SU-DHL-6 (cell line): ENCODE results near the gene MMP11.

Source experiments
- H2AFZ ChIP-seq: fragments of 200-600 bp; sonication (generic); 2 replicates; pipeline ENCODE4 v1.6.1; 2014; ENCODE audit warnings: low read depth, mild to moderate bottlenecking, moderate library complexity, mixed read lengths, antibody characterized with exemption, low read length; ENCODE audit not compliant: severe bottlenecking
- H3F3A ChIP-seq: fragments of 200-600 bp; shearing (Covaris generic); 2 replicates; pipeline ENCODE4 v1.6.0; 2016; ENCODE audit warnings: antibody characterized with exemption, mild to moderate bottlenecking; ENCODE audit not compliant: insufficient read depth
- H3K27ac ChIP-seq: fragments of 200-600 bp; sonication (generic); 2 replicates; pipeline ENCODE4 v1.5.1; 2016; ENCODE audit warnings: low read depth, mild to moderate bottlenecking, low read length, moderate library complexity, mixed read lengths
- H3K27me3 ChIP-seq: fragments of 200-600 bp; sonication (generic), shearing (Covaris generic); 2 replicates; pipeline ENCODE4 v1.6.0; 2014; ENCODE audit warnings: mild to moderate bottlenecking, low read length
- H3K36me3 ChIP-seq: fragments of 200-600 bp; sonication (generic); 2 replicates; pipeline ENCODE4 v1.6.1; 2014; ENCODE audit warnings: mild to moderate bottlenecking, low read length, mixed read lengths
- H3K4me2 ChIP-seq: fragments of 300-600, 200-600 bp; shearing (Covaris generic), sonication (generic); 2 replicates; pipeline ENCODE4 v1.6.0; 2014; ENCODE audit warnings: low read length, low read depth, mild to moderate bottlenecking; ENCODE audit not compliant: poor library complexity, severe bottlenecking
- H3K4me3 ChIP-seq: fragments of 200-600 bp; sonication (generic); 2 replicates; pipeline ENCODE4 v1.5.1; 2014; ENCODE audit warnings: antibody characterized with exemption, low read length, mild to moderate bottlenecking, mixed read lengths; ENCODE audit not compliant: insufficient read depth, poor library complexity, severe bottlenecking
- H3K79me2 ChIP-seq: fragments of 200-600 bp; sonication (generic); 2 replicates; pipeline ENCODE4 v1.6.1; 2014; ENCODE audit warnings: mild to moderate bottlenecking, low read length, moderate library complexity; ENCODE audit not compliant: insufficient read depth
- H3K9ac ChIP-seq: fragments of 200-600 bp; sonication (generic); 2 replicates; pipeline ENCODE4 v1.7.0; 2014; ENCODE audit warnings: mild to moderate bottlenecking, low read length
- H3K9me2 ChIP-seq: fragments of 200-600 bp; sonication (generic); replicated peaks from 2 replicates; pipeline ENCODE4 v1.6.1; 2014; ENCODE audit warnings: low read length; ENCODE audit not compliant: insufficient read depth
- H3K9me3 ChIP-seq: fragments of 200-600 bp; sonication (generic); 2 replicates; pipeline ENCODE4 v1.6.1; 2014; ENCODE audit warnings: low read length, mixed read lengths; ENCODE audit not compliant: insufficient read depth
- H4K20me1 ChIP-seq: fragments of 200-600 bp; sonication (generic); 2 replicates; pipeline ENCODE4 v1.6.1; 2014; ENCODE audit warnings: low read depth, mild to moderate bottlenecking, antibody characterized with exemption, low read length, moderate library complexity, mixed read lengths
- EZH2phosphoT487 ChIP-seq: fragments of 200-600 bp; sonication (generic), shearing (Covaris generic); conservative IDR thresholded peaks from 2 replicates; pipeline ENCODE4 v1.6.1; 2018; ENCODE audit warnings: mild to moderate bottlenecking, antibody characterized with exemption, low read length, moderate library complexity, mixed read lengths
- TF ChIP-seq, protein P1 (sequence below): fragments of 200-600 bp; sonication (generic); IDR thresholded peaks from one replicate; pipeline ENCODE4 v1.5.1; 2017; ENCODE audit warnings: antibody characterized with exemption, mild to moderate bottlenecking, low read length, moderate library complexity; ENCODE audit not compliant: insufficient read depth, poor library complexity, severe bottlenecking

MMP11 gene

DNA sequence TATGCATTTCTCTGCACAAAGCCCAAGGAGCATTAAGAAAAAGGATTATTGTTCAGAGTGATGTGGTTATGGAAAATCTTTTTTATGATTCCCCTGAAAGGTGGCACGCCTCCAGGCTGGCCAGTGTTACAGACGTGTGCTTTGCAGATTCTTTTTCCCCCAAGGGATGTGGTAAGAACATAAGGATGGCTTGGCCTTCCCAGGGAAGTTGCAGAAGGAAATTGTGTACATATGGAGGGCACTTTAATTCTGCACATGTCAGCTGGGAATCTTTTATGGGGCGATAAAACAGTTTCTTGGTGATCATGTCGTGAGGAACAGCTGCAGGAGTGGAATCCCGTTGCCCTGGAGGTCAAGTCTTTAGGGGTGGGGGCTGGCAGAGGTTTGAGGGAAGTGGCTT lies 23.8 kb downstream of the MMP11 start:
- peaks cover 49% of the 10 kb centered on the region for H3F3A ChIP-seq
- H3K9me3 ChIP-seq = no peaks in the 10 kb centered on the region
- TF ChIP-seq, protein P1, sequence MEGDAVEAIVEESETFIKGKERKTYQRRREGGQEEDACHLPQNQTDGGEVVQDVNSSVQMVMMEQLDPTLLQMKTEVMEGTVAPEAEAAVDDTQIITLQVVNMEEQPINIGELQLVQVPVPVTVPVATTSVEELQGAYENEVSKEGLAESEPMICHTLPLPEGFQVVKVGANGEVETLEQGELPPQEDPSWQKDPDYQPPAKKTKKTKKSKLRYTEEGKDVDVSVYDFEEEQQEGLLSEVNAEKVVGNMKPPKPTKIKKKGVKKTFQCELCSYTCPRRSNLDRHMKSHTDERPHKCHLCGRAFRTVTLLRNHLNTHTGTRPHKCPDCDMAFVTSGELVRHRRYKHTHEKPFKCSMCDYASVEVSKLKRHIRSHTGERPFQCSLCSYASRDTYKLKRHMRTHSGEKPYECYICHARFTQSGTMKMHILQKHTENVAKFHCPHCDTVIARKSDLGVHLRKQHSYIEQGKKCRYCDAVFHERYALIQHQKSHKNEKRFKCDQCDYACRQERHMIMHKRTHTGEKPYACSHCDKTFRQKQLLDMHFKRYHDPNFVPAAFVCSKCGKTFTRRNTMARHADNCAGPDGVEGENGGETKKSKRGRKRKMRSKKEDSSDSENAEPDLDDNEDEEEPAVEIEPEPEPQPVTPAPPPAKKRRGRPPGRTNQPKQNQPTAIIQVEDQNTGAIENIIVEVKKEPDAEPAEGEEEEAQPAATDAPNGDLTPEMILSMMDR = no peak
- no peak for TF ChIP-seq EZH2phosphoT487
- H3K36me3 ChIP-seq = peaks cover 9% of the 10 kb centered on the region; the same call in 1 of the 2 replicates
- no peak overlapping the region for H2AFZ ChIP-seq
- H3K27me3 ChIP-seq = no peaks in the 10 kb centered on the region
- H3K9ac ChIP-seq = no peak overlapping the region
- H3K9me2 ChIP-seq = no peaks in the 10 kb centered on the region
- no peak overlapping the region for H3K4me2 ChIP-seq
- H3K27ac ChIP-seq = peak overlapping the region; percentile 22; the same call in 1 of the 2 replicates
- H3K79me2 ChIP-seq = peaks cover 14% of the 10 kb centered on the region
- no peak overlapping the region for H3K4me3 ChIP-seq
- H4K20me1 ChIP-seq = no peaks in the 10 kb centered on the region; the same call in 1 of the 2 replicates

DNA sequence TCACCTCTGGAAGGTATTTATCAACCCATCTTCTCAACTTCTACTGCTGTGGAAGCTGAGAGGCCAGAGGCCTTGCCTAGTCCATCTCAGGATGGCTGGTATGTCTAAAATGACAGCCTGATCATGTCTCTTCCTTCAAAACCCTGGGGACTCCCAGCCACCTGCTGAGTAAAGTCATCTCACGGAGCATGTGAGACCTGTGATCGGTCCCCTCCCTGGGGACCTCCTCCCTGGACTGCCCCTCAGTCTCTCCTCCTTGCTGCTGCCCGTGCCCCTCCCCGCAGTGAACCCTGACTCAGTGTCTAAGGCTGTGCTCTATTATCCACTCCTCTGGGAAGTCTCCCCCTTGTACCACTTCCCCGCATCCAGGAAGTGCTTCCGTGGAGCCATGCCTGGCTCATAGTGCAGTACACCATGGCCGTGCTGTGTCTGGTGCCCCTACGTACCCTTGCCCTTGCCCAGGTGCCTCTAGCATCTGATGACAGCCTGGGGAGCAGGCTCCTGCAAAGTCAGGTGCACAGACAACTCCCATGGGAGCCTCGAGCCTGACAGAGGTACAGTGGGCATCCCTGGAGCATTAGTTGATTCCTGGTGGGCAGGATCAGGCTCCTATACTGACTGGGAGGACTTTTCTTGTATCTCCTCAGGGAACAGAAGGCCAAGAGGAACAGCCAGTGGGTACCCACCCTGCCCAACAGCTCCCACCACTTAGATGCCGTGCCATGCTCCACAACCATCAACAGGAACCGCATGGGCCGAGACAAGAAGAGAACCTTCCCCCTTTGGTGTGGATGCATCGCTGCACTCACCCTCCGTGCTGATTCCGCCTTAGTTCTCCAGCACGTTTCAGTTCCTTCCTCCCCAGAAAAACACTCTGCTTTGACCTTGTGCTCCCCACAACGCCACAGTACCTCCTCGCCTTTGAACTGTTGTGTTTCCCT lies 27.9 kb downstream of the MMP11 start:
- H3K9me2 ChIP-seq = no peaks in the 10 kb centered on the region
- H3F3A ChIP-seq = peaks cover 69% of the 10 kb centered on the region
- peak overlapping the region; percentile 64 for H3K9ac ChIP-seq
- H3K36me3 ChIP-seq = no peaks in the 10 kb centered on the region
- H4K20me1 ChIP-seq = no peaks in the 10 kb centered on the region
- H3K27me3 ChIP-seq = no peaks in the 10 kb centered on the region
- peak overlapping the region; percentile 9 for H3K4me3 ChIP-seq
- H3K27ac ChIP-seq = peak overlapping the region; percentile 96
- no peaks in the 10 kb centered on the region for H3K9me3 ChIP-seq
- TF ChIP-seq, protein P1 = no peak
- no peak for TF ChIP-seq EZH2phosphoT487
- H3K79me2 ChIP-seq = peaks cover 18% of the 10 kb centered on the region
- H2AFZ ChIP-seq = no peak overlapping the region
- H3K4me2 ChIP-seq = peak overlapping the region; percentile 98

GRCh38 chr22:23801238-23801821 lies 28.7 kb downstream of the MMP11 start:
- H3K36me3 ChIP-seq = no peaks in the 10 kb centered on the region
- H3K27ac ChIP-seq = peak overlapping the region; percentile 96
- peaks cover 69% of the 10 kb centered on the region for H3F3A ChIP-seq
- no peaks in the 10 kb centered on the region for H3K9me3 ChIP-seq
- TF ChIP-seq, protein P1 = no peak
- no peak for TF ChIP-seq EZH2phosphoT487
- no peak overlapping the region for H2AFZ ChIP-seq
- H3K4me3 ChIP-seq = peak overlapping the region; percentile 9
- no peaks in the 10 kb centered on the region for H3K9me2 ChIP-seq
- H3K4me2 ChIP-seq = peak overlapping the region; percentile 98
- peak overlapping the region; percentile 64 for H3K9ac ChIP-seq
- no peaks in the 10 kb centered on the region for H4K20me1 ChIP-seq
- no peaks in the 10 kb centered on the region for H3K27me3 ChIP-seq
- H3K79me2 ChIP-seq = peaks cover 18% of the 10 kb centered on the region
